ENCODE measurements around the gene ELP4.
"Not testable (repeated sequence)": the region's sequence is repeated elsewhere in the genome, so short reads cannot be mapped to it uniquely, and the experiment has no call there.

The ELP4 gene

DNA sequence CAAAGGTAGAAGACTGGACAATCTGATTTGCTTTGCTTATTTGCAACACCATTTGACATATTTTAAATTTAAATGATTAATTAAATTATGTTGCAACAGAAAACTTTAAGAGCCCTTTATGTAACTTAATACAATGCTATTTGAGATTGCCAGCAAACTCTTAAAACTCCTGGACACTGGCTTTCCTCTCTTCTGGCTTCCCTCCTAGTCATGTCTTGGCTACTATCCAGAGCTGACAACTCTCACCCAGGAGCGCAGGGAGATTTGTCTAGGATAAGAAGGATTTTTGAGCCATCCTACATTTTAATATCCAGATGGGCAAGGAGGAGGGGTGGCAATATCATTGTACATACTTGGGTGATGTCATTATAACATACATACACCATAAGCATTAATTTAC is 134.3 kb downstream of the ELP4 start:
- DNase-seq (ENCODE audit: low read depth, low spot score) = no peak

DNA sequence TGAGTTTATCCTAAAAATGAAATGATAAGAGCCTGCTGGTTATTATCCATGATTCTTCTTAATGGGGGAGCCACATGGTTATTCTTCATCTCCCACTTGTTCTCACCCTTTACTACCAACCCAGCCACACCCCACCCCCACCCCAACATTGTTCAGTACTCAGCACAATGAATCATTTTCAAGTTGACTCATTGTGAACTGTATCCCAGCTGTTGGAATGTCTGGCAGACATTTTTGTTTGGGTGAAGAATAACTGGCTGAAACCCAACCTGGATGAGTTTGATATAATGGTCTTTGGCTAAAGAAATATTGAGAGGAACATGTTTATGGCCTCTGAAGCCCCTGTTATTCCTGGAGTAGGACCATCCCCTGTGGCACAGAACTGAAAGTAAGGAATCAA is 136.2 kb downstream of the ELP4 start:
- DNase-seq (ENCODE audit: low read depth, low spot score) = no peak

DNA sequence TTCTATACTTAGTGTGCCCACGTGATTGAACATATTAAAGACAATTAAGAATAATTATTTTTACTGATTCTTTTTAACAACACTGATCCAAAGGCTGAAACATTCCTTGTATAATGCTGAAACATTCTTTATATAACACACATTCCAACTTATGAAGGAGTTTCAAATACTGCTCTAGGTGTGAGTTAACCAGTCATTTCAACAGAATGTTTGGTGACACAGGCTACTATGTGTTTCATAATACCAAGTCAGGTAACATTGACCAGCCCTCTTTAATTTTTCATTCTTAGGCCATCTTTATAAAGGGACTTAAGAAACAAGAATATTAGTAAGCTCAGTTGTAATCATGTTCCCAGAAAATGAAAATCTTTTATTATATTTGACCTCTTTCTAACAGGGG is 136.6 kb downstream of the ELP4 start:
- no peak for DNase-seq (ENCODE audit: low read depth, low spot score)

DNA sequence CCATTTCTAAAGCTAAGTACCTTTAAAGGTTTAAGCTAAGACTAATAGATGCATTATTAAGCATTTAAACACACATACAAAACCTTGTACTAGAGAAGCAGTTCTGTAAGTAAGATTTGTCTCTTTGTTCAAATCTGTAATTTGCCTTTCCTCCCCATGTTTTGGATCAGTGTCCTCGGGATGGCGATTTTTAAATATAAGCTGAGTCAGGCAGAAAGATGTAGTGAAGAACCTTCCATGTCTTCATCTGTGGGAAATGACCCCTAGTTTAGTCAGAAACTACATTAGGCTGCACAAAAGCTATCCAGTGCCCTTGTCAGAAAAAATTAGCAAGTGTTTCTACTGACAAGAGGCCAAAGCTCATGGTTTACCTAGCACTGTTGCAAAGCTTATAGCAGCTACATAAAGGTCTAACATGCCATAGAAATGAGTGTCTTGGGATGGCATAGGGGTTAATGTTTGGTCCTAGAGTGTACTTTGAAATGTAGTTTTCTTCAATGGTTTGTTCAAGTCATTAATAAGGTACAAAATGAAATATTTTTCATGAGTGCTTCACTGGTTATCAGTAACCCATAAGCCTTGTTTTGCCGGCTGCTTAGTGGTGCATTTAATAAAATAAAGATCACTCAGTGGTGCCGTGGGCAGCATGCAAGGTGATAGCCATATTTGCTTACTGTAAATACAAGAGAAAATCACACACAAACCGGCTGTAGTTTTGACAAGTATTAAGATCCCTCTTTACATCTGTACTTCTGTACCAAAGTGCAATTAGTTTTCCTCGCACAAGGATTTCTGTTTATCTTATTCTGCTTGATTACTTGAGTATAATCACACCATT is 139.8 kb downstream of the ELP4 start:
- DNase-seq (ENCODE audit: low read depth, low spot score) = no peak

DNA sequence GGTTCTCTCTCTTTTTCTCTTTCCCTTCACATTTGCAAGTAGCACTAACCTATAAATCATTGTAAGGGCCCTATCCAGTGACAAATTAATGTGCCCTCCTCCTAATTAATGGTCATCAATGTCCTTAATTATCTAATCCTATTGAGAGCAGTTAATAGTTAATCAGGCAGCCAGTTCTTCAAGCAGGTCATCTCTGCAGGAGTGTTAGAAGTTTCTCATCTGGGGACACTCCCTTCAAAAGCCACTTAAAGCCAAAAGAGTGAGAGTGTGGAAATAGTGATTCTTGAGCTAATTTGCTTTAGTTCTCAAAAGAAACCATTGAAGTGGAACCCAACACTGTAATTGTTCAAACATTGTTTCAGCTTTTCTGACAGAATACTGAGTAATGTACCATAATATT is 141.6 kb downstream of the ELP4 start:
- no peak for DNase-seq (ENCODE audit: low read depth, low spot score)

DNA sequence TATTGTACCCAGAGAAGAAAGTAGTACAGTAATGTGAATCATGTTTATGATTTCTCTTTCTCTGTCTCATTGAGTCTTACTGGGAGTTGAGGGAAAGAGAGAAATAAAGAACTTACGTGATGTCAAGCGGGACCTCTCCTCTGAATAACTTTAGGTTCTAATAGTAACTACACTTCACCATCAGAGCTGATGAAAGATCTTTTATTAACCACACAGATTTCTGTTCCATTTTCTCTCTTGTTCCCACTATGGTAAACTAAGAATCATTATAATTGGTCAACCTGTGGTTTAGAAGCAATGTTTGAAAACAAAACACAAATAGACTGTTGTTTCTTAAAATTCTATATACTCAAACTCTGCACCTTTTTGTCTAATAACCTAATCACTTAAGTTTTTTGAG is 142.3 kb downstream of the ELP4 start:
- no peak for DNase-seq (ENCODE audit: low read depth, low spot score)

DNA sequence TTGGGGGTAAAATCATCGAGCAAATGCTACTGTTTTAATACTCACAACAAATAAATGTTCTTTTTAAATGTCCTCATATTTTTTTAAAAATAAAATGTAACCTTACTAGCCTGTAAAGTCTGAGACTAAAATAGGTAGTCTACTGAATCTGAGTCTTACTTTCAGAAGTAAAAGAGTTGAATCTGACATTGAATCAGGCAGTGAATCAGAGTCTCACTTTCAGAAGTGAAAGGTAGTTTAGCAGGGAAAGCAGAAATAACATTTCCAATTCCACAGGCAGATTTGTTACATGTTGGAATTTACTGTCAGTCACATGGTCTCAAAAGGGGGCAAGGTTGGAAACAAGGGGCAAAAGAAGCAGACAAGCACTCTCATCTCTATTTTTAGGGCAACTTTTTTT is 143.0 kb downstream of the ELP4 start:
- DNase-seq (ENCODE audit: low read depth, low spot score) = no peak

DNA sequence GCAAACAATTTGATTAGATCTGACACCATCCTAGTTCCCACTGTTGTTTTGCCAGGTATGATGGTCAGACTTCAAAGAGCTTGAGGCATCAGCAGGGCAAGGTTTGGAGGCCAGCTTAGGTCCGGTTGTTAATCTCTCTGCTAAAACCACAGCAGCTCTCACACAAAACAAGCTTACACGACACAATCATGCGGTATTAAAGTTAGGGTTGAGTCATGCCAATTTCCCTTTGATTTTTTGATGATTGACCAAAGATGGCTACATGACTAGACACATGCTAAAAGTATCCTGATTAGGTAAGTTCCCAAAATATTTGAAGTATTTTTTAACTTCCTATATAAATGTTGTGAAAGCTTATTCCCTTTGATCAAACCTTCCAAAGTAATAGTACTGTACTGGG is 145.9 kb downstream of the ELP4 start:
- no peak for DNase-seq (ENCODE audit: low read depth, low spot score)

DNA sequence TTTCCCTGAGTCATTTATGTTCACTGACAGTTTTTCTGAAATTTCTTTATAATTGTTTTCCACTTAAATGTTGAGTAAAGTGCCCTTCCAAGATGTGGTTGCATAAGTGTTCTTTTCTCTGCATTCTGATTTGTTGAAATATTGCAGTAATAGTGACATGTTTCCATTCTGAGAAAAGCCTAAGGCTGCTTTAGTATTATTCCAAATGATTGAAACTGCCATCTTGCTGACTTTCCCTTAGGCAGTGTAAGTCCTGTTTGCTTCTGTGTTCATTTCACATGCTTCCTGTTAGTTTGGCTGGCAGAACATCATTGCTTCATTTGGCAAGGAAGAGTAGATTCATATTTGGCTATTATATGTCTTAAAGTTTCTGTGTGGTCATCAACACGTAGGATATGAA is 146.5 kb downstream of the ELP4 start:
- DNase-seq (ENCODE audit: low read depth, low spot score) = no peak

DNA sequence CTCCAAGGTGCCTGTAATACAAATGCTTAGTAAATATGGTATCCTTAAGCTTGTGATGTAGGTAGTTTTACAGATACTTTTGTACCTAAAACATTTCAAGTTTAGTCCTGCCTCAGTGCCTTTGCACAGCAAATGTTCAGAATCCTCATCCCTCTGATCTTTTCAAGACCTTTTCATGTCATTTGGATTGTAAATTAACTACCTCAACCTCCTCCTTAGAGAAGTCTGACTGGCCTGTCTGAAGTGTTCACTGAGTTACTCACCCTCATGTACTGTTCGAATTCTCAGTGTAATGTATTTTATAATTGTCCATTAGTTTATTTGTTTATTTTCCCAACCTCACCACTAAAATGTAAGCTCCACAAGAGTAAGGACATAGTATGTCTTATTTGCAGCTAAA is 147.5 kb downstream of the ELP4 start:
- no peak for DNase-seq (ENCODE audit: low read depth, low spot score)

DNA sequence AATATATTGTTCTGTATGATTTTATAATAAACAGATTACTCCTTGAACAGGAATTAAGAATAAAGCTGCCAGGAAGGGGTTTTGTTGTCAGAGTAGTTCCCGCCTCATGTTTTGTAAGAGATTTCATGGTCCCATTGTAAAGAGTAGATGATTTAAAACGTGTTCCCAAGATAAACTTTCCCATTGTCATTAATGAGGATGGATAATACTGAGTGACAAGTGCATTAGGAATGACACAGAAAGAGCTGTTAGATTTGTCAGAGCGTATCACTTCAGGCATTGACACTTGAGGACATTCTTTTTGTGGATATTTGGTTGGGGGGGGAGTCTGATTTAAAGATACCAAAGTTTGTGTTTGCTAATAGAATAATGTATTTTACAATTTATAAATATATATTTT is 154.6 kb downstream of the ELP4 start:
- no peak for DNase-seq (ENCODE audit: low read depth, low spot score)

DNA sequence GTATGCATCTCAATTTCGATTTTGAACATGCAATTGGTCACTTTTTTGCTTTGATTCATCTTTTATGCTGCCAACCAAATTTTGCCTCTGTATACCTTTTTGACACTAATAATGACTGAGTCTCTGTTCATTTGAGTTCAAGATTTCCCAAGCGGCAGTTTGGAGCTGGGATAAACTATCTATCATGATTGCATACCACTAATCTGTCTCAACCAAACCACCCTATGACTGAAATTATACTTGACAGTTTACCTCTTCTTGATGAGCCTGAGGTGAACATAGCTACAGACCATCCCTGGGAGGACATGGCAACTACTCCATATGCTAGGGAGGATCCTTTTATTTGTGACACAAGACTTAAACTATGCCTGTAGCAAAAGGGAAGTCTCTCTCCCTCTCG is 155.4 kb downstream of the ELP4 start:
- DNase-seq (ENCODE audit: low read depth, low spot score) = no peak

DNA sequence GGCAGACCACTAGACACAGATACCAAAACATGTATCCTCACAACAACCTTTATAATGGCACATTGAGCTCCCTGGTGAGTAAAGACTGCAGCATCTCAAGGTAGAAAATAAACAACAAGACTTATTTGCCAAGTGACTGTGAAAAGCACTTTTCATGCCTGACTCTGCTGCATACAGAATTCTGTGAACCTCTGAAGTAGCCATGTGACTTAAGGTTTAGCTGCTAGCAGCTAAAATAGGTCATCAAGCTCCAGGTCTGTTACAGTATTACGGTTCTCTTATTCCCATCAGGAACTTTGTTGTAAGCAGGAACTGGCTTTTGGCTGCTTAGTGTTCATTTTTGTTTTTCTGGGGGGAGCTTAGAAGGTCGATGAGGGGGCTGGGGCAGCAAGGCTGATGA is 162.1 kb downstream of the ELP4 start:
- no peak for DNase-seq (ENCODE audit: low read depth, low spot score)

DNA sequence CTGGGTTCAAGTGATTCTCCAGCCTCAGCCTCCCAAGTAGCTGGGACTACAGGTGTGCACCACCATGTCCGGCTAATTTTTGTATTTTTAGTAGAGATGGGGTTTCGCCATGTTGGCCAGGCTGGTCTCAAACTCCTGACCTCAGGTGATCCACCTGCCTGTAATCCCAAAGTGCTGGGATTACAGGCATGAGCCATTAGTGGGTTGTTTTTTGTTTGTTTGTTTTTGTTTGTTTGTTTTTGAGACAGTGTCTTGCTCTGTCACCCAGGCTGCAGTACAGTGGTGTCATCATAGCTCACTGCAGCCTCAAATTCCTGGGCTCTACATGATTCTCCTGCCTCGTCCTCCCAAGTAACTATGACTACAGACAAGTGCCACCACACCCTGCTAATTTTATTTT is 163.5 kb downstream of the ELP4 start:
- not testable (repeated sequence) for DNase-seq (ENCODE audit: low read depth, low spot score)

DNA sequence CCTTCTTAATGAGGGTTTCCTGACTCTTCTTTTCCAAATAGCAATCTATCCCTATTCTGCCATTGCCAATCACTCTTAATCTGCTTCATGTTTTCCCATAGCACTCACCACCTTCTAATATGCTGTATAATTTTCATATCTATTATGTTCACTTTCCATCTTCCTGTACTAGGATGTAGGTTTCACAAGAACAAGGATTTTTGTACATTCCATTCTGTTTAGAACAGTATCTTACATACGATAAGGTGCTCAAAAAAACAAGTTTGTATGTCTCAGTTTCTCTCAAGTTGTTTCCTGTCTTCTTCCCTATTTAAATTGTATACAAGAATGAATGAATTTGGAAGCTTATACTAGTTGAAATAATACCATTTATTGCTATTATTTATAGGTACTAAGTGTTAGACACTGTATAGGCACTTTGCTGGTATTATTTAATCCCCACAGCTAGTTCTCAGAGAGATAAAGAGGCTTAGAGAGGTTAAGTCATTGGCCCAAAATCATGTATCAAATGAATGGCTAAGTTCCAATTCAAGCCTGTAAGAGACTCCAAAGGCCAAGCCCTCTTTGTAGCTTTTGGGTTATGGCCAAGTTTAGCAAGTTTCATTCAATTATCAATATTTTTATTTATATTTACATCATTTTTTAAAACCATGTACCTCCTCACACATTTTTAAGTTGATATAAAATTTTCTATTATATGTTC is 166.9 kb downstream of the ELP4 start:
- no peak for DNase-seq (ENCODE audit: low read depth, low spot score)

DNA sequence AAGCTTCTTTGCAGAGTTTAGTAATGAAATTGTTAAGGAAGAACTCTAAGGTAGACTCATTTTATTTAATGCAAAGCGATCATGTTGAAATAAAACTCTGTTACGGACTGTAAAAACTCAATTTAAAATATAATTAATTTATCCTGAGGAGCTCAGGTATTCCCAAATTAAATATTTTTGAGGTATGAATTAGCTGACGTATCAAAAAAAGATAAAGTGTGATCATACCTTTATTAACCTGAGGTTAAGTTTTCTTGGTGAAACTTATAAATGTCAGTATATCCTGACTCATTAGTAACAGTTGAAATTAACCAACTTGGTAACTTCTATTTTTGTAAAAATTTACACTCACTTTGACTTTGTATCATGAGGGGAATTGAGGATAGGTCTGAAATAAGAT is 171.2 kb downstream of the ELP4 start:
- no peak for DNase-seq (ENCODE audit: low read depth, low spot score)

DNA sequence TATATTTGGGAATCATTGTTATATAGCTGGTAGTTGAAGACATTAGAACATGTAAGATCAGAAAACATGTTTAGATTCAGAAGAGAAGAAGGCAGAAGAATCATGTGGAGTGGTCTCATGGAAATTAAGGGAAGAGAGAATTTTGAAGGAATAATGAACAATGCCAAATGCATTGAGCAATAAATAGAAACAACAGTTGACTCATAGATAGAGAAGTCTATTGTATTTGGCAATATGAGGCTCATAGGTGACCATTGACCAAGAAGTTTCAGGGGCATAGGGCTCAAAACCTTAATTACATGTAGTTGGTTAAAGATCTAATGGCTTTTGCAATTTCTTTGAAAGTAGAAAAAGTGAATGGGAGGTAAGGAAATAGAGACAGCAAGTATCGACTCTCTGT is 177.7 kb downstream of the ELP4 start:
- no peak for DNase-seq (ENCODE audit: low read depth, low spot score)

DNA sequence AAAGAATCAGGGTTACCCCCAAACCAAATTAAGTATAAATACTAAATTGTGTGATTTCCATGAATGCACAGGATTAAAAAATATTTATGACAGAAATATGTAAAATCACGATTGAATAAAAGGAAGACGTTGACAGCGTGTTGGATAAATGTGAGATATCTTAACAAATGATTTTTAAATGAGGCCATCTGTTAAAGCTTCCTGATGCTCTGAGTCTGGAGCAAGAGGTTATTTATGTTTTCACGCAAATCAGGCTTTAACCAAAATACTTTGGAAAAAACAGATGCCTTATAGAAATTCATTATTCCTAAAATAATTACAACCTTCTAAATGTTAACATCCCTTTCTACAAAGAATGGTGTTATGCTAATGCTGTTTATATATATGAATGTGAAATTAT is 178.3 kb downstream of the ELP4 start:
- no peak for DNase-seq (ENCODE audit: low read depth, low spot score)

DNA sequence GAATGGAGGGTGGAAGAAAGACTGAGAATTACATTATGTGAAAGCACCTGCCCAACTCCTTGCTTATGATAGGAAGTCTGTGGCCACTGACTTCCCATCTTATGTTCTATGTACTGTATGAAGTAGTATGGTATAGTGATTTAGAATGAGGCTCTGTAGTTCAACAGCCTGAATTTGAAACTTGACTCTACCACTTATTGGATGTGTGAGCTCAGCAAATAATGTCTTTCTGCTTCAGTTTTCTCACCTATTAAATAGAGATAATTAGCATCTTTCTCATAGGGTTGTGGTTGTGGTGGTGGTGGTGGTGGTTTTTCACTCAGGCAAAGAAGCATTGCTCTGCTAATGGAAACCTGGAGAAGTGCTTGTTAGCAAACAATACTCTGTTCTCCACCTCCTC is 180.0 kb downstream of the ELP4 start:
- no peak for DNase-seq (ENCODE audit: low read depth, low spot score)

DNA sequence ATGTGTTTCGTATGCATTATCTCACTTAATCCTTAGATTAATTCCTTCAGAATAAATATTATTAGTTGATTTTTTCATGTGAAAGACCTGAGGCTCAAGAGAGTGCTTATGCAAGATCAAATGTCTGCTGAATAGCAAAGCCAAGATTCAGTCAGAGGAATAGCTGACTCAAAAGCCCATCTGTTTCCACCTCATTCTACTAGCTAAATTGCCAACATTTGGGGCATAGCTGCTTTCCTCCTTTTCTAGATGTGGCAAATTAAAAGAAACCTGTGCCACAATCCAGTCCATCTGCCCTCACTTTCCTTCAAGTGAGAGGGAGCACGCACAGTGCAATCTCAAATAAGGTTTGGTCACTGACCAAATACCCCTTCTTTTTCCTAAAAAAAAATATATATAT is 180.5 kb downstream of the ELP4 start:
- no peak for DNase-seq (ENCODE audit: low read depth, low spot score)

DNA sequence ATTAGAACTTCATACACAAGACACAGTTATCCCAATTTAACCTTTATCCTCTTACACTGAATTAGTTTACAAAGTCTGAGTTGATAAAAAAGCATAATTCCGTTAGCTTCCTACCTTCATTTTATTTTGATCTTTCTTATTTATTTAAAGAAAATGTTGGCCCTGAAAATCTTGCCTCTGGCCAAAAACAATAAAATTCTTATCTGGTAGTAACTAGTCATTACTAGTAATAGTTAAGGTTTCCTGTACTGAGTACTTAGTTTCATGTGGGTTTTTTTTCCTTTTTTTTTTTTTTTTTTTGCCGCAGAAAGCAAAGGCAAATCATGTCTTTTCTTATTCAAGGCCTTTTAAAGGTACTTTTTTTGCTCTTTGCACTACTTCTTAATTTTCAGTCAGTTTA is 180.9 kb downstream of the ELP4 start:
- DNase-seq (ENCODE audit: low read depth, low spot score) = no peak

DNA sequence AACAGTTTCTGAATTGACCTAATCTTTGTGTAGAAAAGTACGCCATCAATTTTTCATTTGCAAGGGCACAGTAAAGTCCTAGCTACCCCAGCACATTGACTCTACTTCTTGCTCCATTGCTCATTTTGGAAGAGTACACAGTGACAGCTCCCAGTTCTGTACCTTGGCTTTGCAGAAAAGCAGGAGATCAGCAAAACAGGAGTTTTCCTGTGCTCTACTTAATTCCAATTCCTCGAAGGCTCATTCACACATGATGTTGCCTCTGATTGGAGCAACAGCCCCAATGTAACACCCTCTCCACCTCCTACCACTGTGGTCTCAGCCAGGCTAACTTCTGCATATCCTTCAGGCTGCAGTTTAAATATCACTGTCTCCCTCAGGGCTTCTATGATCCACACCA is 182.9 kb downstream of the ELP4 start:
- no peak for DNase-seq (ENCODE audit: low read depth, low spot score)

DNA sequence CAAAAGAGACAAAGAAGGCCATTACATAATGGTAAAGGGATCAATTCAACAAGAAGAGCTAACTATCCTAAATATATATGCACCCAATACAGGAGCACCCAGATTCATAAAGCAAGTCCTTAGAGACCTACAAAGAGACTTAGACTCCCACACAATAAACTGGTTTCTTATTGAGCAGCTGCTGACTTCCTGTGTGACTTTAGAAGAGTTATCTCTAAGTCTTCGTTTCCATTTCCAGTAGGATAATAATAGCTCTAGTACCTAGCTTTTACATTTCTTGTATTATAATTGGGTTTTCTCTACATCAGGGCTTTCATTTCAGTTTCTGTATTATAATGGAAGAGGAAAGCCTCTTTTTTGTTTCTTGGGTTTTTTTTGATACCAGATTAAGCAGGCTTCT is 187.5 kb downstream of the ELP4 start:
- not testable (repeated sequence) for DNase-seq (ENCODE audit: low read depth, low spot score)

All from activated CD4-positive, CD25-positive, alpha-beta regulatory T cell treated with anti-CD3 and anti-CD28 coated beads, Interleukin-2, amount 50 U/mL, for 16 hours (primary cell).